Measurements from ENCODE around the gene CCM2.
"Not testable (repeated sequence)": the region's sequence is repeated elsewhere in the genome, so short reads cannot be mapped to it uniquely, and the experiment has no call there.

CCM2 gene

DNA sequence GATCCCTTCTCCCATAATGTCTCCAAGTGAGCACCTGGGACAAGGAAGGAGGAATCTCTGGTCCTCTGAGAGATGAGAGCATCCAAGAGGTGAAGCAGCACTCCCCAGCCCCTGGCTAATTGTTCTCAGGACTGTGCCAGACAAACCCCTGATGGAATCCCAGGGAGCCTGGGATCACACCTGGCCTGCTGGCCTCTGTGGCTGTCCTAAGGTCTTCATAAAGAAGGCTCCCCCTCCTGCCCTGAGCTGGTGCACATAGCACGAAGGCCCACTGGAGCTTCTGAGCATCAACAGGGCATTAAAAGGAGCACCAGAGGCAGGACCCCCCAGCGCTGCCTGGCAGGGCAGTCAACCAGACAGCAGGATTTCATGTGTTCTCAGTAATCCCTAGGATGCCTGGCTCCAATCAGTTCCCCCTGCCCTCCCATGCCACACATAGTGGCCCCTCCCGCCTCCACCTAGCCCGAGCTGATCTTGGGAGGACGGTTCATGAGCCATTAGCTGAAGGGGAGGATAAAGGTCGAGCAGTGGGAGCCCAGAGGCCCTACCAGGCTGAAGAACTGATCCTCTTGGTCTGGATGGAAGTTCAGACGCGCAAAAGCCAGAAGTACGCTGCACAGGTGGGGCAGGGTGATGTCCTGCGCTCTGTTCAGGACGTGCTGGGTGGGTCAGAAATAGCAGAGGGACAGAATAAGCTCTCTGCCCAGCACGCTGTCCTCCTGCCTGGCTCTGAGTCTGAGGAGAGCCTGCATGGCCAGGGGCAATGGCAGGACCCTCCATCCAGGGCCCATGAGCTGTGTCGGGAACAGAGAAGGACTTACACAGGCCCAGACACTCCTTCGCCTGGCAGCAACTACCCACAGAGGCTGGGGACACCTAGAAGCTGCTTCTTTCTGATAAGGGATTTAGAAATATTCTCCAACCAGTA is 103.0 kb downstream of the CCM2 start:
- no peak for DNase-seq (ENCODE audit: low read depth)

DNA sequence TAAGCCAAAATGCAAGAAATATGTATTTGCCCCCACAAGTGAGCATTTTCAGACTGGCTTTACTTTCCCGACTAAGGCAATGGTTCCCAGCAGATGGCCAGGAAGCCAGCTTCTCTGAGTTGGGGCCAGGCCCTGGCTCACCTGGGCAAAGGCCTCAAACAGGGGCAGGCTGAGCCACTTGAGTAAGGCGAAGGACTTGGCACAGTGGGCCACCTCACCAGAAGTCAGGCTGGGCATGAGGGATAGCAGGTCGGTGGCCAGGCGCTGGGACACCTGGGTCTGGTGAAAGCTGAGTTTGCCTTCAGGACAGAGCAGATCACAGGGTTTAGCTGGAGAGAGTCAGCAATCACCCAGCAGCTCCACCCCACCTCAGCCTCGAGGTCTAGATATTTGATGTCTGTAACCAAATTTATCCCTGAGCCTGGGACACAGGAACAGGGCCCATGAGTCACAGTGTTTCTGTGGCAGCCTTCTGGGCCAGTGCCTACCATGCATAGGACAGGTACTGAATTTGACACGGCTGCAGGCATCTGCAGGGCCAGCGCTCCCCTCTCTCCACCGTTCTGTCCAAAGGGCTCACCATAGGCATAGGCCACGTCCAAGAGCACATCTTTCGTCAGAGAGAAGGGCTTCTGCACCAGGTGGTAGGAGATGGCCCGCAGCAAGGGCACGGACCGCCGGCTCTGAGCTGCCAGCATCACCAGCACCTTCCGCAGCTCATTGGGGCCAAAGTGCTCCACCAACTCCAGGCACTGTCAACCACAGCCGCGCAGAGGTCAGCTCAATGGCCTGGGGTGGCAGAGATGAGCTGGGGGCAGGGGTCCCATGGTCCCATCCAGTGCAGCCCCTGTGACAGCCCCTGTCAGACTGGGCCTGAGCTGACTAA is 104.2 kb downstream of the CCM2 start:
- DNase-seq (ENCODE audit: low read depth) = no peak

DNA sequence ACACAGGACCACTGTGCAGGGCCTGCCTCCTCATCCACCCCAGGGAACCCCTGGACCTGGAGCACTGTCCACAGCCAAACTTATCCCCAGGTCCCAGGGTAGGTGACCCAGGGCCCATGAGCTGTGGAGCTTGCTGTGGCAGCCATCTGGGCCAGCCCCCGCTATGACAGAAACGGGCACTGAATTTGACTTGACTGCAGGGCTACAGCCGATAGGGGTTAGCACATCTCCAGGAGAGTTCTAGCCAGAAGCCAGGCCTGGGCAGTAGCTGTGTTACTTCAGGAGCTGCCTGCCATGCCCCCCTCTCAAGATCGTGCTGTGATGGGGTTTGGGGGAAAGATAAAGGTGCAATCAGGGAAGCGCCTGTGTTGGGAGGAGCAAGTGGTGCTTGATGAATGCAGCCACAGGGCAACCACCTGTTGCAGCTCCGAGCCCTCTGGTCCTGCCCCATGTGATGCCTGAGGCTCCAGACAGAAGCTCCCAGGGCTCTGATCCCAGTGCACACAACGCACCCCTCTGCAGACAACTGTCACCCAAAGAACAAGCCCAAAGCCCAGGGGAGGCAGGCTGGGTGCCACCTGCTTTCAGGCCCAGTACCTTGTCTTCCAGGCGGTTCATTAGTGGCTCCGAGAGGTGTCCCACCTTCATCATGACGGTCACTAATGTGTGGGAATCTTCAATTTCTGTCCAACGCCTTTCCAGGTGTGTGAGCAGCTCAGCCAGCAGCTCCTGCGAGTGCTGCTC is 105.0 kb downstream of the CCM2 start:
- DNase-seq (ENCODE audit: low read depth) = no peak

DNA sequence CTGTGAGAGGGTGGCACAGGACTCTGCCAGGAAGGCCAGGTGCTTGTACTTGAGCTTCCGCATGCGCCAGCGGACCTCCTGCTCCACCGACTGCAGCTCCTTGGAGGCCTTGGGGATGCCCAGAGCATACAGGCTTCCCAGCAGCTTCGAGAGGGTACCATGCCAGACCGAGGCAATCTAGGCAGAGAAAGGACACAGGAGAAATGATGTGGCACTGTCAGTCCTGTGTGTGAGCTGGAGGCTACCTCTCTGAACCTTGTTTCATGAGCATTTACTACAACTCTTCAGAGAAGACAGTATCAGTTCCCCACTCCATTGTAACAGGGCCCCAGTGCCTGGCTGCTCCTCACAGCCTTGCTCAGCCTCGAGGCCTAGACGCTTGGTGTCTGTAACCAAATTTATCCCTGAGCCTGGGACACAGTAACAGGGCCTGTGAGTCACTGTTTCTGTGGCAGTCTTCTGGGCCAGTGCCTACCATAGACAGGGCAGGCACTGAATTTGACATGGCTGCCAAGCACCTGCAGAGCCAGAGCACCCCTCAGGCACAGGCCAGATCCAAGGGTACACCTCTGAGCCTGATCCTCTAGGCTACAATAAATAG is 105.7 kb downstream of the CCM2 start:
- DNase-seq (ENCODE audit: low read depth) = no peak

DNA sequence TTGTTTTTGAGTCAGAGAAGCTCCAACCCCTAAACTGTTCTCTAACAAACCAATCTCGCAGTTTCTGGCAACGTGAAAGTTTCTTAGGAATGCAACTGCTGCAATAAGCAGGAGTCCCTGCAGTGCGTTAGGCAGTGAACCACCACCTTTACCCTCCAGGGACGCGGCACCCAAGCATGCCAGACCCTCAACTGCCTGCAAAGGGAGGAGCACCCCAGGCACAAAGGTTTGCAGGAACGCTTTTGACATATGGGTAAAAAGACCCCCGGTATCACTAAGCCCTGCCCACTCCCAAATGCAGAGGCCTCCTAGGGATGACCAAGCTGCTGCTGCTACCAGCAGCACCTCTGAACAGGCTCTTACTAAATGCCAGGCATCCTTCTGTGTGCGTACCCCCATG is 106.8 kb downstream of the CCM2 start:
- no peak for DNase-seq (ENCODE audit: low read depth)

DNA sequence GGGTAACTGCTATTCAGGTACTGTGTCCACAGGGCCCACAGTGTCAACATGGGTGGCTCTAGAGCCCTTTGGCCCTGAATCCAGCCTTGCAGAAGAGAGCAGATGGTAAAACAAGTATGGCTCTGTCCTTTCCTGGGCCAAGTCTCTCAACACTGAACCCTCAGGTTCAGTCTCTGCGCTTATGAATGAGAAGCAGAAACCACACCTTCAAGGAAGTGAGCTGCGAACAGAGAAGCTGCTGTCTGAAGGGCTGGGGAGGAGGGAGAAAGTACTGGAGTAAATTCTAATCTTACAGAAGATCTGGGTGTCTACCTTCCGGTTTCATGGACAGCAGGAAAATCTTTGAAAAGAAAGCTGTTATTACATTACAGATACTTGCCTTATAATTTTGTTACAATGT is 107.4 kb downstream of the CCM2 start:
- DNase-seq (ENCODE audit: low read depth) = no peak

DNA sequence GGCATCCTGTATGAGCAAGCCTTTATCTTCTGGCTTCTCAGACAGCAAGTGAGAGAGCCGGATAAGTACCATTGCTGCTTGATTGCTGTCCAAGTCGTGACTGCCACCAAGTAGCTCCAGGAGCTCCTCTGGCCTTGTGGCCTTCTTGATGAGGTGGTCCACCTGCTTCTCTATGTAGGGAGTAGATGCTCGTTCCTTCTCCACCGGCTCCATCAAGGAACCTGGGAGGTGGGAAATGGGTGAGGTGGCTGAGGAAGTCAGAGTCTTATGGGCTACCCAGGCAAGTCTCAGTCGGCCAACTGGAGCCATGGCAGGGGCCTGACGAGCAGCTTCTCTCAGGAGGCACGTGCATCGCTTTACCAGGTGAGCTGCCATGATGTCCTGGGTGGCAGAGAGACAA is 108.9 kb downstream of the CCM2 start:
- DNase-seq (ENCODE audit: low read depth) = no peak

DNA sequence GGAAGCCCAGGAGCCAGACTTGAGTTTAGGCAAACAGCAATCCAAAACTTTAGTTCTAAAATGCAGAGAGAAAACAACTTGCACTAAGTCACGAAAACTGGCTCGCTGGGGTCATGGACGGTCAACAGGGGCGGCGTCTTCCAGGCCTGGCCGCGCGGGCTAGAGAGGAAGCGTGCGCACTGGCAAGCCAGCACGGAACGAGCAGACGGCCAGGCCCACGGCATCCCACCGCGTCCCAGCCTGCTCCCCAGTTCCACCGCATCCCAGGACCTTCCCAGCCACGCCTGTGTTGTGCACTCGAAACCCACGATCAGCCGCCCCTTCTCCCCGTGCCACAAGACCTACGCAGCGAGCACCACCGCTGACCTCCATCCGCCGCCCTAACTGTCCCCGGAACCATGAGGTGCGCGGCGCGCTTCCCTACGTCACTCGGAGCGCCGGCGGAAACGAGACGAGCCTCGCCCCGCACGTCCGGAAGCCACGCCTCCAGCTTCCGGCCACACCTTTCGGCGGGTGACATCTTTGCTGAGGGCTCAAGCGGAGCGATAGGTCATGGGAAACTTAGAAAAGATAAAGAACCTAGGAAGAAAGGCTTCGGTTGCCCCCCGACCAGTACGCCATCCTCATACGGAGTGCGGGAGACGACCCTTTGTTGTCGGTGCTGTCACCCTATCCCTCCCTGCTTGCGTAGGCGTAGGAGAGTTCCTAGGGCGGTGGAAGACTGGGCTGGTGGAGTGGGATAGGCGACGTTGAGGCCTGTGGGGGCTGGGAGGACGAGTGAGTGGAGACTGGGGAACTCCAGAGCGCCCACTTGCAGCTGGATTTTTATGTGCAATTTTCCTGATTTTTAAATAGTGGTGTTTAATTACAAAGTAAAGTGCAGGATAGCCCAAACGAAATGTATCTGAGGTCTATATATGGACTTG is 111.6 kb downstream of the CCM2 start, which contains the start of gene TBRG4:
Gene TBRG4 (minus strand): TSS at position 400 of the 926 bp plus-strand sequence. CDS start 2,460 bp downstream, outside the sequence.
- peak; percentile 91 for DNase-seq (ENCODE audit: low read depth)

DNA sequence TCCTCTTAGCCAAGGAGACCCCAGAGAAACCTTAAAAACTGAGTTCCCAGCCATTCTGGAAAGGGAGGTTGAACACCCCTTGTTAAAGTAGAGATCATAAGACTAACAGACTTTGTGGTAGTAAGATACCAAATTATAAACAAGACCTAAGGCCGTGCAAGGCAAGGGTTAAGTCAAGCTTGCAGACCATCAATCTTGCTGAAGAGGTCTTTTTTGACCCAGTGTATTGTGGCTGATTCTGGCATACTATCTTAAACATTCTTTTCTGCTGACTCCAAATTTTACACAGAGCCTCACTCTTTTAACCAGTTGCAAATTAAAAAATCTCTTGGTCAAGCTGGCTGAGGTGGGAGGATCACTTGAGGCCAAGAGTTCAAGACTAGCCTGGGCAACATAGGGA is 112.6 kb downstream of the CCM2 start:
- DNase-seq (ENCODE audit: low read depth) = peak; percentile 66

DNA sequence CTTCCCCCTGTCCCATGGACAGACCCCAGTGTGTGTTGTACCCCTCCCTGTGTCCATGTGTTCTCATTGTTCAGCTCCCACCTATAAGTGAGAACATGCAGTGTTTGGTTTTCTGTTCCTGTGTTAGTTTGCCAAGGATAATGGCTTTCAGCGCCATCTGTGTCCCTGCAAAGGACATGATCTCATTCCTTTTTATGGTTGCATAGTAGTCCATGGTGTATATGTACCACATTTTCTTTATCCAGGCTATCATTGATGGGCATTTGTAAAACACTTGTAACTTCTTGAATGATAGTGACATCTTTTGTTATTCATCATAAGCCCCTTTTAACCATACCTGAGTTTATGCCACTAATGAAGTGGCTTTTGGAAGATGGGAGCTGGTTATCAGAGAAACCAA is 114.3 kb downstream of the CCM2 start:
- not testable (repeated sequence) for DNase-seq (ENCODE audit: low read depth)

DNA sequence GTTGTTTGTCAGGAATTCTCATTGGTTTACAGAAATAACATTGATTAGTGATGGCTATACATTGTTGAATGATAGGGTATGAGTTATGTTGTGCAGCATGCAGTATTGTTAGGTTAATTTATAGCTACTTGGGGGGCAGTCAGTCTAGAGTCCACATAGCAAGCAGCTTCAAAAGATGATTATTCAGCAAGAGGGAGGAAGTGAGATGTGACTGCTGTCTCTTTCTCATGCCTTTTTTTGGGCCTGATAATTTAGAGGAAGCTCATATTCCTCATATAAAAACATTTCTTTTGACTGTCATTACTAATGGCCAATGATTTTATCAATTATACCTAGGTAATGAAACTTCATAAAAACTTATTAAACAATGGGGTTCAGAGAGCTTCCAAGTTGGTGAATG is 114.9 kb downstream of the CCM2 start:
- no peak for DNase-seq (ENCODE audit: low read depth)

DNA sequence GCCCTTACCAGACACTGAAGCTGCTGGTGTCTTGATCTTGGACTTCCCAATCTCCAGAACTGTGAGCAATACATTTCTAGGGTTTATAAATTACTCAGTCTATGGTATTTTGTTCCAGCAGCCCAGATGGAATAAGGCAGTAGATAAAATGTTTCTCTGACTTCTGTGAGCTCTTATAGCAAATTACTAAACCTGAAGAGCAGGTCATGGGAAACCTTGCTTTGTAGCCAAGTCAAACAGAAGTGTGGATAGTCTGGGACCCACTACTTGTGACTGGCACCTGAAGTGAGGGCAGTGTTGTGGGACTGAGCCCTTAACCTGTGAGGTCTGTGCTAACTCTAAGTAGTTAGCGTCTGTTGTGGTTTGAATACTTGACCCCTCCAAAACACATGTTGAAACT is 116.0 kb downstream of the CCM2 start:
- DNase-seq (ENCODE audit: low read depth) = no peak

DNA sequence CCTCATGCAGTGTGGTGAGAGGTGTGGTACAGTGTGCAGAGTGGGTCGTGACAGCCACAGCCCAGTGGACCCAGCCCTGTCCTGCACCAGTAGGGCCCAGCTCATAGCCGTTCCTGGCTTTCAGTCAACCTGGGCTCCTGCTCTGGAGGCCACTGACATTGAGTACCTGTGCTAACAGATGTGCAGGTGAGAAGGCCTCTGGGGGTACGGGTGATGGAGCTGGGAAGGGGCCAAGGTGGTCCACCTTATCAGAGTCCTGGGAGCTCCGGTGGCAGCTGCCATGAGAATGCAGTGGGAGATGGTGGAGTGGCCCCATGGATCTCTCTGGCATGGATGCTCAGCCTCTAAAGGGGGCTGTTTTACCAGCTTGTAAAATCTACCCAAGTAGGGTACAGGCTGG is 117.6 kb downstream of the CCM2 start:
- no peak for DNase-seq (ENCODE audit: low read depth)

DNA sequence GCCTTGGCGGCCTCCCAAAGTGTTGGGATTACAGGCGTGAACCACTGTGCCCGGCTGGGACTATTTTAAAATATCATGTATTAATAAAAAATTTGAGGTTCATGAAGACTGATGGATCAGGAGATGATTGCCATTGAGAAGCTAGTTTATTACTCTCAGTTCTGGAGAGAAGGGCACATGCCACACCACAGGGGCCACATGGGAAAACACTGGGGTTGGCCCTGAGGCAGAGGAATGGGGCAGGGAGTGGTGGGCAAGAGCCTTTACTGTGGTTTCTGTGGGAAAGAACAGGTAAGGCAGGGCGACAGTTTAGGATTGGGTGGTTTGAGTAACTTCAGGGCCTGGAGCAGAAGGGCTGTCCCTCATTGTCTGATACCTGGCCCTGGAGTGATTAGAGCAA is 118.3 kb downstream of the CCM2 start:
- DNase-seq (ENCODE audit: low read depth) = no peak

DNA sequence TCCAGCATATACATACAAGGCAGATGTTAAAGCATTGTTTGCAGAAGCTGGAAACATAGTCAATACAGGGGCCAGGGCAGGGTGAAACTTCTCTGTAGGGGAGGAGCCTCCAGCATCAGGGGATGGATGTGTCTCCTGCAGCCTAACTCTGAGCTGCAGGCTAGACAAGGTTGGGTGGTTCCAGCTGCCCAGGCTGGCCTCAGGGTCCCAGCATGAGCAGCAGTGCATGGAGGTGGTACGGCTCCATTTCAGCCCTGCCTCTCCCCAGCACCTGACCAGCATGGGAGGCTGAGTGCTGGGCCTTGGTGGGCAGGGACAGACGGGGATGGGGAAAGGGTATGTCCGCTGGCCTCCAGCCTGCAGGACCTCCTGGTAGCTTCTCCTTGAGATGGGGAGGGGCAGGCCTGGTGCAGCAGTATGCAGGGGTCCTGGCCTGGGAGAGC is 118.9 kb downstream of the CCM2 start:
- DNase-seq (ENCODE audit: low read depth) = no peak

DNA sequence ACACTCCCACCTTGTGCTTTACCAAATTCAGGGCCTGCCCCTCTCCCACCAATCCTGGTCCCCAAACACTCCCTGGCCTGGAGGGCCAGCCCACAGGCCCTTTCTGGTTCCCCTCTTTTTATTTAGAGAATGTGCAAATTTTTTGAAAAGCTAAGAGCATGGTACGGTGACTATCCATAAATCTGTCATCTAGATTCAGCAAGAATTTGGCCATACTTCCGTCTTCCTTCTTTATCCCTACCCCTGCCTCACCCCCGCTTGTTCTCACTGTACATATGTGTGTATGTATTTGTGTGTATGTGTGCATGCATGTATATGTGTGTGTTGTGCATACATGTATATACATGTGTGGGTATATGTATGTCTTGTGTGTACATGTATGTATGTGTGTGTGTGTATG is 119.5 kb downstream of the CCM2 start:
- no peak for DNase-seq (ENCODE audit: low read depth)

DNA sequence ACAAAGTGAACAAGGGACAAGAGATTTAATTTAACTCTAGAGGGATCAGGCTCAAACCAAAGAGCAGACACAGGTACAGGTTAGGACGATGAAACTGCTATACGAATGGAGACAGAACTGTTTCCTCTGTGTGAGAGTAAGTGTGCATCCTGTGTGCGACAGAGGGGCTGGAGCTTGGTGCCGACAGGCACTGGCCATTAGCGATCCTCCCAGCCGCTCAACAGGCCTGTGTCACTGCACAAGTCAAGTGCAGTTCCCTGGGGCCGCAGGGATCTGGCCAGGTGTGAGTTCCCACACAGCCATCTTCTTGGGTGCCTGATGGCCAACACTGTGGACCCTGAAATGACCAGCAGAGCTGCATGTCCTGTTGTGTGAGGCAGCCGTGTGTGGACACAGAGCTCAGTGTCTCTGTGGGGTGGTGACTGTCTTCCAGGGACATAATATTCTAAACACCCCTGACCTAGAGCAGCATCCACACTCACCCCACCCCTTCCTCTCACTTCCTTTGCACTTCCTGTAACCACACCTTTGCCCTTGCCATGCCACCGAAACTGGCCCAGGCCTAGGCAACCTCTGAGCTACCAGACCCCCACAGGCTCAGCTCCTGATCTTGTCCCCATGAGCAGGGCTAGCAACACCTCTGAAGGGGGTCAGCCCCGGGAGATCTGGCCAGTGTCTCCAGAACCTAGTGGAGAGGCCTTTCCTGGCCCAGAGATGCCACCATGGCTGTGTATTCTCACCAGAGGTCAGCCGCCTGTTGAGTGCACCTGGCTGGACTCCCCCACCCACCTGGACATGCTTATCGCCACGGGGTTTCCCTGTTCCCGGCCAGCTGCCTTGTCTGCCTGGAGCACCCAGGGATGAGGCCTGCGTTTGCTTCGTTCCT is 123.2 kb downstream of the CCM2 start:
- DNase-seq (ENCODE audit: low read depth) = no peak

DNA sequence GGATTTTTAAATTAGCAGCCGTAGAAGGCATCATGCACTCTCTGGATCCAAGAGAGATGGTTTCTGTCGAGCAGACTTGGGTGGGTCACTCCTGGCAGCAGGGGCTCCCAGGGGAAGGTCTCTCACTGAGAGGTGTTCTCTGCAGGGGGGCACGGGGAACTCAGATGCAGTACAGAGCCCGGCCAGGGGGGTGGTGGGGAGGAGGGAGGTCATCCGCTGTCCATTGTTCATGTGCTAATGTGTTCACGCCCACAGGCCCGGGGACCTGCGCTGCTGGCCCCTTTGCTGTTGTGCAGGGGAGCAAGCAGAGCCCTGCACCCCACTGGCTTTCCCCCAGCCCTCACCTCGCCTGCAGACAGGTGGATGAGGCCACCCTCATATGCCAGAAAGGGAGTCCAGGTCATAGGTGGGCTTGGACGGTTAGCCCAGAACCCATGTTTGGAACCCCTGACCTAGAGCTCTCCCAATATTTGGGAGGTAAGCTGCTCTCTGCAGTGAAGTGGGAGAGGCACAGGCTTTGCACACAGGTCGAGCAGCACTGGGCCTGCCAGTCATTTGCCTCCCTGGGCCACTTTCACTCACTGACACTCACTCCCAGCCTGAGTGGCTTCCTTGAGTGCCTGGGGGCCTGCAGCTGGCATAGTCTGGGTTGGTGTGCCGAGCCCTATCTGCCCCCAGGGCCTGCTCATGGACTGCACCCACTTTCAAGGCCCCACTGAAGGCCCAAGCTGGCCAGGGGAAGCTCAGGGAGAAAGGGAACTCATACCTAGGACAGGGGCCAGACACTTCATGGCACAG is 124.1 kb downstream of the CCM2 start:
- no peak for DNase-seq (ENCODE audit: low read depth)

All from amniotic epithelial cell (primary cell).